ENCODE results near the gene ASB3. TPM values are rescaled to one million over a fixed set of nuclear protein-coding genes. Genes with fewer than 3 reads are reported as not detected.
"Not testable (repeated sequence)": the region's sequence is repeated elsewhere in the genome, so short reads cannot be mapped to it uniquely, and the experiment has no call there.

ASB3 gene
- polyA plus RNA-seq, 1 donor = 36.5 TPM

GRCh38 chr2:53740170-53740569 lies 46.6 kb downstream of the ASB3 start:
- peak; percentile 28 for DNase-seq

DNA sequence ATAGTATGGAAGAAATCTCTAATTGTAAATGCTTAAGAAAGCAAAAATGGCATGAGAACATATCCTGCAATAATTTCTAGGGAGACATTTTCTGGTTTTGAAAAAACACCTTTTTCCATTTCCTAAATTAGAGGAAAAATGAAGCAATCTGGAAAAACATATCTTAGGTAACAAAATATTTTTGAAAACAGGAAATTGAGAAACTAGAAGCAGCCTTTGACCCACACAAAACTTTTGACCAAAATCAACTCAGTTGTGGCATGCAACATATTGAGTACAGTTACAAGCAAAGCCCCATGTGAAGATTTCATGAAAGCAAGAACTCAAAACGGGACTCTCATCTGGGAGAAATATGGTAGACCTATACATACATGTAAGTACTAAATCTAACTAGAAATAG lies 47.7 kb downstream of the ASB3 start:
- DNase-seq = no peak

- no peak for DNase-seq
Observed at GRCh38 chr2:53737091-53737490, 49.7 kb downstream of the ASB3 start.

GRCh38 chr2:53729143-53729762 lies 57.5 kb downstream of the ASB3 start:
- DNase-seq = no peak

DNA sequence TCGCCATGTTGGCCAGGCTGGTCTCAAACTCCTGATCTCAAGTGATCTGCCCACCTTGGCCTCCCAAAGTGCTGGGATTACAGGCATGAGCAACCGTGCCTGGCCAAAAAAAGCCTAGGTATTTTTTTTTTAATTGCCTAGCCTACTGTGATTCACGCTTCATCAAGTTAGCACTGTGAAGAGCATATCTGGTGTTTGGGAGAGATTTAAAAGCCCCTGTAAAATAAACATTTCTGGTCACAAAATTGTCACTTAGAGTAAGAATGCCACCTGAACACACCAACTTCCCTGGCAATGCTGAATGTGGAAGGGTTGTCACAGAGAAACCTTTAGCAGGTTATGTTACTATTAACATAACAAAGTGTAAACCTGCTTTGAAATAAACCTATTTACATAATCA lies 58.8 kb downstream of the ASB3 start:
- DNase-seq = peak; percentile 25

DNA sequence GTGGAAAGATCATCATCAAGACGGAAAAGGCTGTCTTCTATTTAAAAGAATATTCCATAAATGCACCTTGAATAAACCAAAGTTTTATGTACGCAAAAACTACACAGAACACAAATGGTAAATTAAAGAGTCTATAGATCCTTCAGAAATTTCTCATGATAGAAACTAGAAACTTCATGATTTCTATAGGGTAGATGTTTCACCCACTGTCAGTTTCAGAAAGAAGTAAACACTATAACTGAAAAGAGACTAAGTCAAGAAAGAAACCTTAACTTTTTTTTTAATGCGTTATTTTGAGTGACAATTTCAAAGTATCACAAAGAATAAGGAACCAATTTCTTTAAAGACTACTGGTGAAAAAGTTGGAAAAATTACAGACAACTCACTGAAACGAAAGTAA lies 61.1 kb downstream of the ASB3 start:
- no peak for DNase-seq

DNA sequence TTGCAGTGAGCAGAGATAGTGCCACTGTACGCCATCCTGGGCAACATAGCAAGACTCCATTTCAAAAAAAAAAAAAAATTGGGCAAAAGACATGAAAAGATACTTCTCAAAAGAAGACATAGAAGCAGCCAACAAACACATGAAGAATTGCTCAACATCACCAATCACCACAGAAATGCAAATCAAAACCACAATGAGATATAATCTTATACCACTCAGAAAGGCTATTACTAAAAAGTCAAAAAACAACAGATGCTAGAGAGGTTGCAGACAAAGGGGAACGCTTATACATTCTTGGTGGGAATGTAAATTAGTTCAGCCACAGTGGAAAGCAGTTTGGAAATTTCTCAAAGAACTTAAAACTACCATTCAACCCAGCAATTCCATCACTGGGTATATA lies 62.2 kb downstream of the ASB3 start:
- no peak for DNase-seq

DNA sequence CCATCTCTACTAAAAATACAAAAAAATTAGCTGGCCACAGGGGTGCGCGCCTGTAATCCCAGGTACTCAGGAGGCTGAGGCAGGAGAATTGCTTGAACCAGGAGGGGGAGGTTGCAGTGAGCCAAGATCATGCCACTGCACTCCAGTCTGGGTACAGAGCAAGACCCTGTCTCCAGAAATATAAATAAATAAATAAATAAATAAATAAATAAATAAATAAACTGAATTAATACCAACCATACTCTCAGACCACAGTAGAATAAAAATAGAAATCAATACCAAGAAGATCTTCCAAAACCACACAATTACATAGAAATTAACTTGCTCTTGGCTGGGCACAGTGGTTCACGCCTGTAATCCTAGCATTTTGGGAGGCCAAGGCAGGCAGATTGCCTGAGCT lies 65.8 kb downstream of the ASB3 start:
- DNase-seq = not testable (repeated sequence)

DNA sequence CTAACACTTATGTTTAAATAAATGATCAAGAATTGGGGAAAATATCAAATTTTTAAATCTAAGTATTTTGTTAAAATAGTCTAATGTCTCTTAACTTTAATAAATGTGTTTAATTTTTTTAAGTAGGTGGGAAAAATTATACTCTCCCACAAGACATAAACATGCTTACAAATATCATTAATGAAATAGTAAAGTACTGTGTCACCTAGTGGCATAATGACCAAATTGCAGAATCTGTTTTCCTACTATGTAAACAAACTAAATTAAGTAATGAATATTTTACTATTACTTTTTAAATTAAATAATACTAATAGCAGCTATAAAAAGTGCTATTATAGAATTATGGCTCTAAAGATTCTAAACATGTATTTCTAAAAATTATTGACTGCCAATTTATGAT lies 71.2 kb downstream of the ASB3 start:
- DNase-seq = no peak

DNA sequence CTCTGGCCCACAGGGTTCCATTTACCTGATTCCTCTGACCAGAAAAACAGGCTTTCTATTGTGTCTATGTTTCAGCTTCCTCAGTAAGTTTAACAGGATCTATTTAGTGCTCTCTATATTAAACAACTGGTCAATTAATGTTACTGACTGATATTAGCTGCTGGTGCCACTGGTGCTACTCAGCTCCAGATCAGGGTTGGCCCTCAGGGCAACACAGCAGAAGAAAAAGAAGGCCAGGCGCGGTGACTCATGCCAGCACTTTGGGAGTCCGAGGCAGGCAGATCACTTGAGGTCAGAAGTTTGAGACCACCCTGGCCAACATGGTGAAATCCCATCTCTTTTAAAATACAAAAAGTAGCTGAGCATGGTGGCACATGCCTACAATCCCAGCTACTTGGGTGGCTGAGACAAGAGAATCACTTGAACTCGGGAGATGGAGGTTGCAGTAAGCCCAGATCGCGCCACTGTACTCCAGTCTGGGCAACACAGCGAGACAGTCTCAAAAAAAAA lies 75.4 kb downstream of the ASB3 start:
- DNase-seq = no peak

DNA sequence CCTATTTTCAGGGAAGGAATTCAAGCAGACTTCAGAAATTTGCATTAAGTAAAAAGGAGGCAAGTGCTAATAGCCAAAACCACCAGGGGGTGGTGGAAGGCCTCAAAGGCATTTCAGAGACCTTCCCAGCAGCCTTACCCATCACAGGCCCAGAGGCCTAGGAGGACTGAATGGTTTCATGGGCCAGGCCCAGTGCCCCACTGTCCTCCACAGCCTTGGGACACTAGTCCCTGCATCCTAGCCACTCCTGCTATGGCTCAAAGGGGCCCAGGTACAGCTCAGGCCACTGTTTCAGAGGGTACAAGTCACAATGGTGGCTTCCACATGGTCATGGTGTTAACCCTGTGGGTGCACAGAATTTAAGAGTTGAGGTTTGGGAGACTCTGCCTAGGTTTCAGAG lies 77.8 kb downstream of the ASB3 start:
- DNase-seq = no peak

DNA sequence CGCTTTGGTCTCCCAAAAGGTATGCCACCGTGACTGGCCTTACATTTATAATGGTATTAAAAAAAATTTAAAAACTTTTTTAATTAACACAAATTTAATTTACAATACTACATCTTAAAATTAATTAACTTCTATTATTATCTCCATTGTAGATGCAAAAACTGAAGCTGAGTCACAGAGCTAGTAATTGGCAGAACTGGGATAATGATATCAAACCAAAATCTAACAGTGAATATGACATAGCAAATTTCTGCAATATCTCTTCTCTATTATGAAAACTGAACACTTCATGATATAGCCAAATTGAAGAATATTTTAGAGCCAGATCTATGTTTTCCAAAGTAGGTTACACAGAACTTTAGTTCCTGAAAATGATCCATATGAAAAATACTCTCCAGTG lies 85.5 kb downstream of the ASB3 start:
- no peak for DNase-seq

GRCh38 chr2:53697686-53698085 lies 89.1 kb downstream of the ASB3 start:
- no peak for DNase-seq

DNA sequence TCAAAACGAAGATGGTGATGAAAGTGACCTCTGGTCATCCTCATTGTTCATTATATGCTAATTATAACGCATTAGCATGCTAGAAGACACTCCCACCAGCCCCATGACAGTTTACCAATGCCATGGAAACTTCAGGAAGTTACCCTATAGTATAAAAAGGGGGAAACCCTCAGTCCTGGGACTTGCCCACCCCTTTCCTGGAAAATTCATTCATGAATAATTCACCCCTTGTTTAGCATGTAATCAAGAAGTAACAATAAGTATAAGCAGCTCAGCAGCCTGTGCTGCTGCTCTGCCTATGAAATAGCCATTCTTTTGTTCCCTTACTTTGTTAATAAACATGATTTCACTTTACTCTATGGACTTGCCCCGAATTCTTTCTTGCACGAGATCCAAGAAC lies 89.7 kb downstream of the ASB3 start:
- DNase-seq = no peak

DNA sequence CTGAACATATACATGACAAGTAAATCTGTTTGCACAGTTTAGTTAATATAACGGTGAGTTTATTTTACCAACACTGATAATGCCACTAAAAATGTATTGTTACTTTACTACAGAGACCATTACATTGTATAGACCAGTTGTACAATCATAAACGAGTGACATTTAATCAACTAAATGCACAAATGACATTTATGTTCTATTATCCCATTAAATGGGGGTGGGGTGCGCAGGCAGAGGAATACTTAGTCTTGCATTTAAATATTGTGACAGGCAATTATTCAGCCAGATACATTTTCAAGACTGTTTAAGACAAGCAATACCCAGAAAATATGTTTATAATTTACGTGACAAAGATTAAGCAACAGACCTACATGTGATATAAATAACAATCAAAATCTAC lies 91.2 kb downstream of the ASB3 start:
- DNase-seq = no peak

DNA sequence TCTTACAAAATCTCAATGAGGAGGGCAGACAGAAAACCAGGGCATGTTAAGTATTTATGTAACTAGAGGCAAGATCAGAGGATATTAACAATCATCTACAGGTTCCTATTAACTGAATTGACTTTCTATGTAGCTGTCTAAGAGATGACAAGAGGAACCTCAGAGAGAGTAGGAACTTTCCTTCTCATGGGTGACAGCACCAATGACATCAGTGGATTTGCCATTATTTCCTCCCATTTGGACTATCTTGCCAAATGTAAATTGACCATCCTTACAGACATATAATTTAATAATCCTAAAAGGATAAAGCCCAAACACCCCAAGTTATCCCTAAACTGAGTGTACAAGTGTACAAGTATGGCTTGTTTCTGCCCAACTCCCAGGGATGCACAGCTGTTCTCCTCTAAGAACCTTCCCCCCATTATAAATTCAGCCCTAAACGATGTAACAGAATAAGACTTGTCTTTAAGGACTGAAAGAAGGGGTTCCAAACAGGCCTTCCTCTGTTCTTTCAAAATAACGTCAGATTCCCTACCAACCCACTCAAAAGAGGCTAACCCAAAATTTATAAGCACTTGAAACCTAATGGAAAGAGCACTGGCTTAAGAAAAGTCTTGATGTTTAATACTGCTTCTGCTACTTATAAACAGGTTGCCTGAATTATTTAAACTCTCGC lies 92.5 kb downstream of the ASB3 start:
- DNase-seq = no peak

- DNase-seq = no peak
Observed at GRCh38 chr2:53690876-53691275, 95.9 kb downstream of the ASB3 start.

DNA sequence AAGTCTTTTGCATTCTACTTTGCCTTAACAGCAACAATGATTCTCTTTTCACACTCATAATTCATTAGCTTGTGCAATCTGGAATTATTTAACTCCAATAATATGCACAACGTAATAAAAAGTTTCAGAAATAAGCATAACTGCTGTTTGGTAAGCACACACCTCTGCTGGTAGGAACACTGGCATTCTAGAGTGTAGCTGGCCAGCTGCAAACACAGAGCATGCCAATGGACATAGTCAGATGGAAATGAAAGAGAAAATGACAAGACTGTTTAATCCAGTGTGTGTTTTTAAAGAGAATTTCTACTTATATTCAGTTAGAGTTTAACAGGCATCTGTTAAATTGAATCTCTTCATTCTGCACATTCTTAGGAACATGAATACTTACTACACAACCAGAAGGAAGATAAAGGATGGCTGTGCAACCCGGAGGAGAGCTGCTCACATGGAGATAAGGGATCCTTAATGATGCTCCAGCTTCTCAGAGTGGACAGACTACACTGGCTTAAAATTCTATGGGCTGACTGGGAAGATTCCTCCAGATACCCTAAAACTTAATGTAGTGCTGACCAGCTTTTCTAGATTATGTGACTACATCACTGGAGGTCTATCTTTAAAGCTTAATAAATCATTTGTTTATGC lies 113.8 kb downstream of the ASB3 start:
- DNase-seq = no peak

DNA sequence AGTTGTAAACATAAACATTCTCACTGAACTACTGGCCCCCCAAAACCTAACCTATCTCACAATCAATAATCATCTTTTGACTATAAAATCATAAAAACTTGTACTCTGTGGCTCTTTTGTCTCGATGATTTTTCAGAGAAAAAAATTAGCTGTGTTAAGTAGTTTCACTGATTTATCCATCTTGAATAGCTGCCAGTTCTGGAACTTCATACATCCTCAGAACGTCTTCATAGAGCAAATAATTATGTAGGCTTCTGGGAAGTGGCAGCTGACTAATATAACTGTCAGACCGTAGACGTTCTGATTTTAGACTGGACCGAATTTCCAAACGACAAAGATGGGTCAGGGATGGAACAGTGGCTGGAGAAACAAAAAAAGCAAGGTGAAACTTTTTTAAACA lies 116.4 kb downstream of the ASB3 start:
- DNase-seq = peak; percentile 63

- DNase-seq = no peak
Observed at GRCh38 chr2:53668624-53669026, 118.1 kb downstream of the ASB3 start.

GRCh38 chr2:53667130-53667529 lies 119.6 kb downstream of the ASB3 start:
- not testable (repeated sequence) for DNase-seq

DNA sequence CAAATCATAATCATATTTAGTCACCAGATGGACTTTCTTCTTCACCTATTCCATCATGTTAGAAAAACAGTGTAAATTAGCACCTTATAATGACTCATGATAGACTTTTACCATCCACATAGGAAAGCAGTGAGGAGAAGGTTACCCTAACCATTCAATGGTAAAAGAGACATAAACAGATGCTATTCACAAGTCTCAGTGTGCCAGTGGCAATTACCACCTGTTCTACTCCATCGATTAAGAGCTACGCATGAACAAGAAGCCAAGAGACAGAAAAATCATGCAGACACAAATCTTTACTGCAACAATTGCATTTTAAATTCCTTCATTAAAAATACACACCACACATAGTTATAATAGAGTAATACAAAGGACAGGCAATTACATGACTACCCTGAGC lies 125.9 kb downstream of the ASB3 start:
- no peak for DNase-seq

- DNase-seq = not testable (repeated sequence)
Observed at GRCh38 chr2:53658474-53658873, 128.3 kb downstream of the ASB3 start.

DNA sequence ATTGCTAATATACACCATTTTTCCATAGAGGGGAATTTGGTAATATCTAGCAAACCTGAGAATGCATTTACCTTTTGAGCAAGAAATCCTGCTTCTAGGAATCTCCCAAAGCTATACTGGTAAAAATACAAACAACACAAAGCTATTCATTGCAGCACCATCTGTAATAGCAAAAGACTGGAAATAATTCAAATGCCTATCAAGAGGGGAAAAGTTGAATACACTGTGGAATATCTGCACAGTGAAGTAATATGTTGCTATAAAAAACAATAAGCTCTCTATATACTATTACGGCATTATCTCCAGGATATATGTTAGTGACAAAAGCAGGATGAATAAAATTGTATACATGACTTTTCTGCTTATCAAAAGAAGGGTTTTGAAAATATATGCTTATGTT lies 131.5 kb downstream of the ASB3 start:
- no peak for DNase-seq

Data from left kidney (tissue), 2 donors.